ENCODE measurements around the gene MRPL53.

The MRPL53 gene

DNA sequence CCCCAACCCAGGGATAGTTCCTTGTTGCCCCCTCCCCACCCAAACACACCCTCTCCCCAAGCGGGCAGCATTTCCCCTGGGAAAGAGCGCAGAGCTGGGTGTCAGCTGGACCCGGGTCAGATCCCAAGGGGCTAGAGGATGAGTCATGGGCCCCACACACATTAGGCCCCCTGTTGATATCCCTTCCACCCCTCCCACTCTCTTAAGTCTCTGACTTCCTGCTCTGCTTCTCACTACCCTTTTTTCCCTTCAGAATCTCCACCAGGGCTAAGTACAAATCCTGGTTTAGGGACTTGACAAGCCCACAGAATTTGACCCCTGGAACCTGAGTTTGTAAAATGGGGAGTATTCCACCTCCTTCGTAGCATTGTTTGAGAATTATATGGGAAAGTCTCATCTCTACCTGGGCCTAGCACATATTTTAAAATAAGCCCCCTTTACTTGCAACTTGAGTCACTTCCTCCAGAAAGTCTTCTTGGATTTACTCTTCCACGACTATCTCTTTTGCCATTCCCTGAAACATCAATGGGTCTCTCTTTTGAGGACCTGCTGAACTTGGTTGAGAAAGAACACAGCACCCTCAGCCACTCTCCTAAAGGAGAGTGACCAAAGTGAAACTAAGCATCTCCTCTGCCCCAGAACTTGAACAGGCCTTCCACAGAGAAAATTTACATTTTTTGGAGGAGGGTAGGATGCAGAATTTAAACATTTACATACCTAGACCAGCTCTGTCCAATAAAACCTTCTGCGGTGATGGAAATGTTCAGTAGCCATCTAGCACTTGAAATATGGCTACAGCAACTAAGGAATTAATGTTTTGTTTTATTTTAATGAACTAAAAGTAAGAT lies 35.4 kb downstream of the MRPL53 start:
- TF ChIP-seq, protein P1, sequence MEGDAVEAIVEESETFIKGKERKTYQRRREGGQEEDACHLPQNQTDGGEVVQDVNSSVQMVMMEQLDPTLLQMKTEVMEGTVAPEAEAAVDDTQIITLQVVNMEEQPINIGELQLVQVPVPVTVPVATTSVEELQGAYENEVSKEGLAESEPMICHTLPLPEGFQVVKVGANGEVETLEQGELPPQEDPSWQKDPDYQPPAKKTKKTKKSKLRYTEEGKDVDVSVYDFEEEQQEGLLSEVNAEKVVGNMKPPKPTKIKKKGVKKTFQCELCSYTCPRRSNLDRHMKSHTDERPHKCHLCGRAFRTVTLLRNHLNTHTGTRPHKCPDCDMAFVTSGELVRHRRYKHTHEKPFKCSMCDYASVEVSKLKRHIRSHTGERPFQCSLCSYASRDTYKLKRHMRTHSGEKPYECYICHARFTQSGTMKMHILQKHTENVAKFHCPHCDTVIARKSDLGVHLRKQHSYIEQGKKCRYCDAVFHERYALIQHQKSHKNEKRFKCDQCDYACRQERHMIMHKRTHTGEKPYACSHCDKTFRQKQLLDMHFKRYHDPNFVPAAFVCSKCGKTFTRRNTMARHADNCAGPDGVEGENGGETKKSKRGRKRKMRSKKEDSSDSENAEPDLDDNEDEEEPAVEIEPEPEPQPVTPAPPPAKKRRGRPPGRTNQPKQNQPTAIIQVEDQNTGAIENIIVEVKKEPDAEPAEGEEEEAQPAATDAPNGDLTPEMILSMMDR (IDR thresholded peaks at IDR 0.05; ENCODE audit: control insufficient read depth, extremely low read depth, insufficient read depth) = no peak
- DNase-seq (ENCODE audit: low read depth) = no peak
- H3K4me3 ChIP-seq (ENCODE audit: low read depth, low read length) = no peak overlapping the region

DNA sequence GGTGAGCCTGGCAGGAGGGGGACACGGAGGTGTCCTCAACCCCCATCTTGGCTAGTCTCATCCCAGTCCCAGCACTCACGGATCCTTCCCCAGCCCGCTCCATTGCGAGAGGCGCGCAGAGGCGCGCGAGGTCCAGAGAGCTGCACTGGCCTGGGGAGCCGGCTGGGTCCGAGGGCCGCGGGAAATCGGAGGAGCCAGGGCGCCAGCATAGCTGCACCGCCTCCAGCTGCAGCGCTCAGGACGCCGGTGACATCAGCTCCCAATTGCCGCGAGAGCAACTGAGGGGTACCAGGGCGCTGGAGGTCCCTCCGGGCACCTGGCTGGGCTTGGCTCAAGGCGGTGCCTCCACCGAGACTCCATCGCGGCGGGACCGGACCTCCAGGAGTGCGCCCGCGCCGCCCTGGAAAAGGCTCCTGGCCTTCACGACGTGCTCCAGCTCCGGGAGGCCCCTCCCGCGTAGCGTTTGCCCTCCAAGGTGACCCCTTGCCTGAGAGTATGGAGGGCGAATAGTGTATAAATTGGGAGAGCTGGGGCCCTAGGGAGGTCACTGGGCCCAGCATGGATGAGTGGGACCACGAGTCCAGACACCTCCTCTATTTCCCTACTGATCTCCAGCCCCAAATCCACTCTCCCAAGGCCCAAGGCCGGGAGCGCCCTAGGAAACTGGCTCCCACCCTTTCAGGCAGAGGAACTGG lies 36.2 kb downstream of the MRPL53 start:
- H3K4me3 ChIP-seq (ENCODE audit: low read depth, low read length) = no peak overlapping the region
- no peak for DNase-seq (ENCODE audit: low read depth)
- TF ChIP-seq, protein P1 (IDR thresholded peaks at IDR 0.05; ENCODE audit: control insufficient read depth, extremely low read depth, insufficient read depth) = no peak

DNA sequence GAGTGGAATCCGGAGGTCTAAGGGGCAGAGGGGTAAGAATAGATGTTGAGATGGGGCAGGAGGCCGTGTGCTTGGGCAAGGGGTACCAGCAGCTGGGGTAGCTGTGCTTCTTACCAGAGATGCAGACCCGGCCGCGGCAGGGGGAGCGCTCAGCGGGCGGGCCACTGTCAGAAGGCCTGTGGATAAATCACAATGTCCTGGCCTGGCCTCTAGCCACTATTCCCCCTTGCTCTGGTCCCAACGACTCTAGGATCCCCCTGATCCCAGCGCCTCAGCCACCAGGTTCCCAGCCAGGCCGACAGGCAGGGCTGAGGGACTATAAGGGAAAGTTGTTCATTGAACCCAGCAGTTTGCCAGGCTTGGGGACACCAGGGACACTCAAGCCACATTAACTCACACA lies 42.0 kb downstream of the MRPL53 start:
- DNase-seq (ENCODE audit: low read depth) = no peak
- no peak overlapping the region for H3K4me3 ChIP-seq (ENCODE audit: low read depth, low read length)
- TF ChIP-seq, protein P1 (IDR thresholded peaks at IDR 0.05; ENCODE audit: control insufficient read depth, extremely low read depth, insufficient read depth) = no peak

DNA sequence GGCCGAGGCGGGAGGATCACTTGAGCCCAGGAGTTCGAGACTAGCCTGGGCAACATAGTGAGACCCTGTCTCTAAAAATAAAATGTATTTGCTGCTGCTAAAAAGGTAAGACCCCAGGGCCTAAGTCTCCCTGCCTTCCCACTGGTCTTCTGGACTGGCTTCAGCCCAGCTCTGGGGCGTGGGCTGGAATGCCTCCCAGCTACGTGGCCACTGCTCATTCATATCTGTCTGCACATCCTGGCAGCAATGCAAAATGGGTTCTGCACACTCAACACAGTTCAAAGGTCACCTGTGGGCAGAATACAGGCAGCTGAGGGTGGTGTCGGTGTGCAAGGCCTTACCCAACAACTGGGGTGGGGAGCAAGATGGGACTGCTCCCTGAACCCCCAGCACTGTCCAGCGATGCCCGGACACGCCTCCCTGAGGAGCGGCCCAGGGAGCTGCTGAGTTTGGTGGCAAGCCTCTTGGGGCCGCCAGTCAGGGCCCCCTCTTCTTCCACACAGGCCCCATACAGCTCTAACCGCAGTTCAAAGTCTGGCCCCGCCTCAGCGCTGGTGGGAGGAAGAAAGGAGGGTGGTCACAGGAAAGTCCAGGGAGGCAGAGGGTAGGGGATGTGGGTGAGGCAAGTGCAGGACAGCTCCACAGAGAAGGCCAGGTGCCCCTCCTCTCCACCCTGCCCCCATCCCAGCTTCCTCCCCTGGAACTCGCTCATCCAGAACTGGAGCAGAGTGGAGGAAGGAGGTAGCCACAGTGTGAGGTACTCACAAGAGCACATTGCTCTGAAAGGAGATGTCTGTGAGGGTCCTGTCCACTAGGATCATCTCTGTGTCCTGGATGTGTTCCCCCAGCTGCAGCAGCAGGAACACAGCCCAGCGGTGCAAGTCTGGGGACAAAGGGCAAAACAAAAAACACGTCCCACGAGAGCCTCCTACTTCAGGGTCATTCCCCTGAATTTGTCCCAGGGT lies 42.7 kb downstream of the MRPL53 start:
- TF ChIP-seq, protein P1 (IDR thresholded peaks at IDR 0.05; ENCODE audit: control insufficient read depth, extremely low read depth, insufficient read depth) = no peak
- no peak overlapping the region for H3K4me3 ChIP-seq (ENCODE audit: low read depth, low read length)
- no peak for DNase-seq (ENCODE audit: low read depth)

DNA sequence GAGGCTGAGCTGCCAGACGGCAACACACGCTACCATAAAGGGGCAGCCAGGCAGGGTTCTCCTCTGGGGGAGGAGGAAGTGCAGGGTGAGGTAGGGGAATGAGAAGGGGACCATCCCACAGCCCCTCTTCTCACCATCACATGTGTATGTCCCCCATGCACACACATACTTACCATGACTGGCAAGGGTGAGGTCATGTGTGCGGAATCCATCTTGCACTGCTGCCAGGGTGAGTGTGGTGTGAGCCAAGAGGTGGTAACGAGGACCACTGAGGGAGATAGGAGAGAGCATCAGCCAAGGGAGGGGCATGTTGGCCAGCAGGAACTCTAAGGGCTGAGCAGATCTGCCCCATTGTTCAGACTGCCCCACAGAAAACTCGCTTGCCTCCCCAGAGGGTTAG lies 43.8 kb downstream of the MRPL53 start:
- no peak overlapping the region for H3K4me3 ChIP-seq (ENCODE audit: low read depth, low read length)
- DNase-seq (ENCODE audit: low read depth) = no peak

DNA sequence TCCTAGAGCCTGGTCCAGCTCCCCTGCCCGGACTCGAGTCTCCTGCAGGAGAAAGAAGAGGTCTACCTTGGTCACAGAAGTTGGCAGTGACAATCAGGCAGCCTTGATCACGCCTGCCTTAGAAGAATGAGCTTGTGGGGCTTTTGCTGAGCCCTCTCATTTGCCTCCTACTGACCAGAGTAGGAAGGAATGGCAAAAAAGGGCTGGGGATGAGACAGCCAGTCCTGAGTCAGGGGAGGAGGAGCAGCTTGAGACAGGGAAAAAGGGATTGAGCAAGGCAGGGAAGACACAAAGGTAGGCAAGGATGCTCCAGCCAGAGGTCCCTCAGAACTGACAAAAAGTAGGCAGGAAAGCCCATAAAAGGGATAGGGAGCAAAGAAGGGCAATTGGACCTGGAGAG lies 44.9 kb downstream of the MRPL53 start:
- DNase-seq (ENCODE audit: low read depth) = no peak
- TF ChIP-seq, protein P1 (IDR thresholded peaks at IDR 0.05; ENCODE audit: control insufficient read depth, extremely low read depth, insufficient read depth) = no peak
- no peak overlapping the region for H3K4me3 ChIP-seq (ENCODE audit: low read depth, low read length)

More for the DNA sequence above, 43.8 kb downstream of the MRPL53 start:
- TF ChIP-seq, protein P1 (IDR thresholded peaks at IDR 0.05; ENCODE audit: control insufficient read depth, extremely low read depth, insufficient read depth) = no peak
